GM18520 (cell line): ENCODE data around the gene GRIK3.

Experiments
- ATAC-seq: cut with Tn5 transposase; IDR thresholded peaks from one replicate; pipeline ENCODE4 v1.9.1; 2021; ENCODE audit not compliant: unreplicated experiment

The GRIK3 gene

GRCh38 chr1:36881541-36881940 is 152.8 kb downstream of the GRIK3 start:
- no peak for ATAC-seq

GRCh38 chr1:36881068-36881405 is 153.3 kb downstream of the GRIK3 start:
- ATAC-seq: no peak

- ATAC-seq: no peak
Measured at GRCh38 chr1:36880155-36881067, 153.9 kb downstream of the GRIK3 start.

DNA sequence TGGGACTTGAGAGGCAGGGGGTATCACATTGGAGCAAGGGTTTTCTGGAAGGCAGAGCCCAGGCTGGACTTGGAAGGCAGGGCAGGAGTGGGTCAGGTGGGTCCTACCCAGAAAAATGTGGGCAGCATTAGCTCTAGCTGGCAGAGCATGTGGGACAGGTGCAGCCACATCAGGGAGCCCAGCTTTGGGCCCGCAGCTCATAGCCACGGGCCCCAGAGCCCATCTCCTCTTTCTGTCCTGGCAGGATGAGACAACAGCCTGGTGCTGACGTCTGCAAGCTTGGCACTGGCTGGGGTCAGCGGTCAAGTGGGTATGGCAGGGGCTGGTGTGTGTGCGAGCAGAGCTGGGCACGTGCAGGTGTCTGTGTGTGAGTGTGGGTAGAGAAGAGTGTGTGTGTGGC is 154.7 kb downstream of the GRIK3 start:
- no peak for ATAC-seq

DNA sequence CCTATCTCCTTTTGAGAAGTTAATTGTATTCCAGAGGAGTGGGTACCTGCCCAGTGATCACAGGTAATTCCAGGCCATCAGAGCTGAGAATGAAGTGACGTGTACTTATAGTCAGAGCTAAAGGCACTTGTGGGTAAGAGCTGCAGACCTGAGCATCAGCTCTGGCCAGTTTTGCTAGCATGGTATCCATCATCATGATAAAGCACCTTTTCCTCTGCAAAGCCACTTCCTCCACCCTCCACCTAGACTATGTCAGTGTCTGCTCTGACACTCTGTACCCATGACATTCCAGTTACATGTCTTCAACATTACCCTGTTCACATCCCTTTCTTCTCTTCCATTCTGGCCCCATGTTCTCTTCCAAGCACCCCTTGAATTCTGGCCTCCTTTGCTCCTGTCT is 157.3 kb downstream of the GRIK3 start:
- ATAC-seq: no peak

- ATAC-seq: no peak
Measured at GRCh38 chr1:36874271-36875060, 159.8 kb downstream of the GRIK3 start.

DNA sequence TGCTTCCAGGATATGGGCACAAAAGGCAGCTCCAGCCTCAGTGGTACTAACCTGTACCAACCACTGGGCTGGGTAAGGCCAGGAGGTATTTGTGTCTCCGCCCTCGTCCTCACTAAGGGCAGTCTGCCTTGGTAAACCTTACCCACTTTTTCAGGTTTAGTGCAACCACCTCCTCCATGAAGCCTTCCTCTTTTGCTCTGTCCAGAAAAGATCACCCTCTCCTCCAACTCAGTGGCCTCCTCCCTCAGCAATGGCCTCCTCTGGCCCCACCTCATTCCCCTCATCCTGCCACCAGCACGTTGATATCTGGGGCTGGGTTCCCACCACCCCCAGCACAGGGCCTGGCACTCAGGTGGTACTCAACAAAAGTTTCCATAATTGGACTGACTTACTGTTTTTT is 161.5 kb downstream of the GRIK3 start:
- no peak for ATAC-seq

- ATAC-seq: no peak
Measured at GRCh38 chr1:36872126-36872754, 162.1 kb downstream of the GRIK3 start.

- no peak for ATAC-seq
Measured at GRCh38 chr1:36871146-36871971, 163.0 kb downstream of the GRIK3 start.

GRCh38 chr1:36869826-36870225 is 164.5 kb downstream of the GRIK3 start:
- no peak for ATAC-seq

DNA sequence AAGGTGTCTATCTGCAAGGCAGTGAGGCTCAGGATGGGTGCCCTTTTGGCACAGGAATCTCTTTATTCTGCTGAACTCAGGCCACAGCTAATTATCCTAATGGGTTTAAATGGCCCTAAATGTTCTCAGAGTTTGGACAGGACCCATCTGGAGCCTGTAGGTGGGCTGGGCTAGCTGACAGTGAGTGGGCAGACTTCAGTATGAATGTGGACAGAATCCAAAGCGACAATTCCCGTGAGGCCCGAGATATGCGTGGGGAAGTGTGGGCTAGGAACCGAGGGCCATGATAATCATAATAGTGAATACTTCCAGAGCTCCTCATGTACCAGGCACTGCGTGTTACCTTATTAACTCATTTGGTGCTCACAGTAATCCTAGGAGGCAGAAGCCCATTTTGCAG is 165.3 kb downstream of the GRIK3 start:
- ATAC-seq: no peak

- ATAC-seq: no peak
Measured at GRCh38 chr1:36867575-36867974, 166.7 kb downstream of the GRIK3 start.

DNA sequence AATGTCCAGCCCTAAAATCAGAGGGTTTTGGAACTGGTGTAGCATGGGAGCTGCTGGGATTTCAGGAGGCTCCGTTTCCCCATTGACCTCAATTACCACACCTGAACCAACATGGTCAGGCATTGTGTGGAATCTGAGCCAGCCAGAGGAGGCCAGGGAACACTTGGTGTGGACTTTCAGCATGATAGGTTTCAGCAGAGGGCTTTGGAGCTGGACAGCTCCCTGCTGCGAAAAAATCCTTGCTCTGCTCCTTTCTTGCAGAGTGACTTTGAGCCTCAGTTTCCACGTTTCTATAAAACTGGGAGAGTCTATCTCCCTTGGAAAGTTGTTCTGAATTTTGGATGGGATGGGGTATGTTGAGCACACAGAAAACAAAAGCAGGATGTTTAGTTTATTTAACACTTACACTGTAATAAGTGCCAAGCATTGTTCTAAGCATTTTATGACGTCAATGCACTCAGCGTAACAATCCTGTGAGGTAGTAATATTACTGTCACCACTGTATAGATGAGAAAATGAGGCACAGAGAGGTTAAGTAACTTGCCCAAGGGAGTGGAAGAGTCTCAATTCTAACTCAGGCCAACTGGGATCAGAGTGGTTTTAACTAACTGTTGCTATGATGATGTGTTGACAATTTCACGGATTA is 168.0 kb downstream of the GRIK3 start:
- ATAC-seq: no peak

GRCh38 chr1:36865602-36865900 is 168.8 kb downstream of the GRIK3 start:
- no peak for ATAC-seq

DNA sequence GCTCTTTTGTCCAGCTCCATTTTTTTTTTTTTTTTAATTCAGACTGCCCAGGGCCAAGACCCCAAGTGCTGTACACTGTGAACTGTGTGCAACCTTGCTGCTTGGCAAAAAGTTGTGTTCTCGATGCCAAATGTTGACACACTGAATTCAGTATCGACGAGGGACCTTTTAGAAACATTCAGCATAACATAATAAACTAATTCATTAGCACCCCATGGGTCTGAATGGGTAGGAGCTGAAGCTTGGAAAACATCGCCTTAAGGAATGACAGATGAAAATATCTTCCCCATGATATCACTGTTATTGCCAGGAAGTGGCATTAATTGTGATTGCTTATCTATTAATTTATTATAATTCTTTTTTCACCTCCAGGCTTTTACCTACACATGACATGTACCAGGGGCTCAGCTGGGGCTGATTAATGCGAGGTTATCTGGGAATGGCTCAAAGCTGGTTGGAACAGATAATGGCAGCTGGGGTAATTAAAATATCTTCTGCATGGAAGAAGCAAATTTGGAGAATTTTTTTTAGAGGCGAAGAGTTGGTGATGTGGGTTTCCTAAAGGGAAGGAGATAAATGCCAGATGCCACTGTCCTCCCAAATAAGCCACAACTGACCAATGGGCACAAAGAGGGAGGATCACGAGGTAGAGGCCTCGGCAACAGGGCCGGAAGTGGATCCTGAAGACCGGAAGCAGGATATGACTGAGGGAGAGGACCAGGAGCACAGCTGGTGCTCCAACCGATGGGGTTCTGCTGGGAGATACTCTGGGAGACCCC is 169.3 kb downstream of the GRIK3 start:
- no peak for ATAC-seq

GRCh38 chr1:36864182-36864822 is 170.0 kb downstream of the GRIK3 start:
- ATAC-seq: no peak

DNA sequence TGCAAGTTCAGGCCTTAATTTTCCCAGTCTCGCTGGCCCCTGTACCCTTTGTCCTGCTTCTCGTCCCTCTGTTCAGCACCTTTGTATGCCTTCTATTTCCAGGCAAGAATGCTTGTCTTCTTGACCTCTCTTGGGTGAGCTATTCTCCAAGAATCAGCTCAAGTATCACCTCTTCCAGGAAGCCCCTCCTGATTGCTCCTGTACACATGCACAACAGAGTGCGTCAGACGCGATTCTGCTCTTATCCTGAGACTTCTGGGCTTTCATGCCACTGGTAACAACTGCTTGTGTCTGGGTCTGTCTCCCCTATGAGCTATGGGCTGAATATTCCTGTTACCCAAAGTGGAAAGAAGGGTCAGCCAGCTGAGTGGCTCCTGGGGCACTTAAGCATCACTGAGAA is 170.8 kb downstream of the GRIK3 start:
- ATAC-seq: no peak

DNA sequence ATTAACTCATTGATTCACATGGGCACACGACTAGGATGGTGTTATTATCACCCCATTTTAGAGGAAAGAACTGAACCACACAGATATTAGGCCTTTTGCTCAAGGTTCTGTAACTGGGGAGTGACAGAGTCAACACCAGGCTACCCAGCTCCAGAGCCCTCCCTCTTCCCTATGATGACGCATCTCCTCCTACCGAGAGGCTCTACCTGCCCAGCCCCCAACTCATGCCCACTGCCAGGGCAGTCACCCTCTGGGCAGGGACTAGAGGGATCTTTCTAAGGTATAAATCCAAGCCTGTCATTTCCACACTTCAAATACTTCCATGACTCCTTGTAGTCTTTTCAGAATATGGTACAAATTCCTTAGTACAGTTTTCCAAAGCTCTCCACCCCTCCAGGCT is 171.3 kb downstream of the GRIK3 start:
- ATAC-seq: no peak

DNA sequence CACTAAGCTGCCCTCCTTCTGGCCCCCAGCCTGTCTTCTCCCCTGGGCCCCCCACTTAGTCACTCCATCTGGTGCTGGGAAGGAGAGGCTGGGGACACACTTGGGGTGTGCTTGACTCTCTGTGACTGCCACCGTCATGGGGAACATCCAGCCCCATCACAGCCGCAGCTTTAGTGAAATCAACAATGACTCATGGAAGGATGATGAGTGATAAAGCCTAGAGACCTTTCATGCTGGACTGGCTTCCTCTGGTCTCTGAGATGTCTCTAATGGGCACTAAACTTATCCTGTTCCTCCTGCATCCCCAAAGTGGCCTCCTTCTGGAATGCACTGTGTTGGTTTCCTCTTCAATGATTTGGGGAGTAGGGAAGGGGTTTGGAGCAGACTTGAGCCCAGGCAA is 172.9 kb downstream of the GRIK3 start:
- no peak for ATAC-seq
